Nephron progenitor cell (in vitro differentiated cells): ENCODE measurements around the gene ALK.

Experiments used
- DNase-seq: peaks from one replicate; pipeline ENCODE4 v3.0.0; 2021
- H3K27ac Mint-ChIP-seq: 2 replicates; pipeline ENCODE4 v1.8.0; 2021; ENCODE audit warnings: mild to moderate bottlenecking, moderate library complexity, mixed read lengths
- H3K27me3 Mint-ChIP-seq: 2 replicates; pipeline ENCODE4 v1.8.0; 2021; ENCODE audit warnings: mild to moderate bottlenecking, low read depth, mixed read lengths; ENCODE audit not compliant: poor library complexity
- H3K36me3 Mint-ChIP-seq: 2 replicates; pipeline ENCODE4 v1.8.0; 2021; ENCODE audit warnings: low read depth, mixed read lengths
- H3K4me1 Mint-ChIP-seq: 2 replicates; pipeline ENCODE4 v1.8.0; 2021; ENCODE audit warnings: mixed read lengths
- H3K4me3 Mint-ChIP-seq: 2 replicates; pipeline ENCODE4 v1.8.0; 2021; ENCODE audit warnings: mild to moderate bottlenecking, moderate library complexity, mixed read lengths
- H3K9me3 Mint-ChIP-seq: 2 replicates; pipeline ENCODE4 v1.8.0; 2021; ENCODE audit warnings: mild to moderate bottlenecking, moderate library complexity, mixed read lengths
- TF ChIP-seq, protein P1 (sequence below): fragments of 200-600 bp; sonication (generic); IDR thresholded peaks from 2 replicates; pipeline ENCODE4 v1.5.0; 2021; ENCODE audit warnings: antibody characterized with exemption

ALK gene

GRCh38 chr2:29459445-29460179 lies 461.8 kb downstream of the ALK start:
- no peaks in the 10 kb centered on the region for H3K36me3 Mint-ChIP-seq
- H3K27me3 Mint-ChIP-seq: peaks cover 8% of the 10 kb centered on the region
- H3K4me1 Mint-ChIP-seq: peaks cover 6% of the 10 kb centered on the region
- no peak for DNase-seq
- H3K9me3 Mint-ChIP-seq: no peaks in the 10 kb centered on the region
- no peak overlapping the region for H3K4me3 Mint-ChIP-seq
- H3K27ac Mint-ChIP-seq: no peak overlapping the region
- TF ChIP-seq, protein P1, sequence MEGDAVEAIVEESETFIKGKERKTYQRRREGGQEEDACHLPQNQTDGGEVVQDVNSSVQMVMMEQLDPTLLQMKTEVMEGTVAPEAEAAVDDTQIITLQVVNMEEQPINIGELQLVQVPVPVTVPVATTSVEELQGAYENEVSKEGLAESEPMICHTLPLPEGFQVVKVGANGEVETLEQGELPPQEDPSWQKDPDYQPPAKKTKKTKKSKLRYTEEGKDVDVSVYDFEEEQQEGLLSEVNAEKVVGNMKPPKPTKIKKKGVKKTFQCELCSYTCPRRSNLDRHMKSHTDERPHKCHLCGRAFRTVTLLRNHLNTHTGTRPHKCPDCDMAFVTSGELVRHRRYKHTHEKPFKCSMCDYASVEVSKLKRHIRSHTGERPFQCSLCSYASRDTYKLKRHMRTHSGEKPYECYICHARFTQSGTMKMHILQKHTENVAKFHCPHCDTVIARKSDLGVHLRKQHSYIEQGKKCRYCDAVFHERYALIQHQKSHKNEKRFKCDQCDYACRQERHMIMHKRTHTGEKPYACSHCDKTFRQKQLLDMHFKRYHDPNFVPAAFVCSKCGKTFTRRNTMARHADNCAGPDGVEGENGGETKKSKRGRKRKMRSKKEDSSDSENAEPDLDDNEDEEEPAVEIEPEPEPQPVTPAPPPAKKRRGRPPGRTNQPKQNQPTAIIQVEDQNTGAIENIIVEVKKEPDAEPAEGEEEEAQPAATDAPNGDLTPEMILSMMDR: no peak

DNA sequence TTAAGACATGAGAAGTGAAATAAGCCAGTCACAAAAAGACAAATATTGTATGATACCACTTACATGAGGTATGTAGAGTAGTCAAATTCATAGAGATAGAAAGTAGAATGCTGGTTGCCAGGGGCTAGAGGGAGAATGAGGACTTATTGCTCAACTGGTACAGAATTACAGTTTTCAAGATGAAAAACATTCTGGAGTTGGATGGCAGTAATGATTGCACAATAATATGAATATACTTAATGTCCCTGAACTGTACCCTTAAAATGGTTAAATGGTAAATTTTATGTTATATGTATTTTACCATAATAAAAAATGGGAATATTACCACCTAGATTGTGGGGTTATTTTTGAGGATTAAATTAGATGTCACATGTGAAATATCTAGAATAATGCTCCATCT lies 465.0 kb downstream of the ALK start:
- Mint-ChIP-seq H3K27me3 (peaks cover 7% of the 10 kb centered on the region), H3K36me3 (no peaks in the 10 kb centered on the region), H3K9me3 (no peaks in the 10 kb centered on the region), H3K27ac (no peak overlapping the region), H3K4me3 (no peak overlapping the region), H3K4me1 (peaks cover 17% of the 10 kb centered on the region)
- DNase-seq: no peak
- TF ChIP-seq, protein P1: no peak

DNA sequence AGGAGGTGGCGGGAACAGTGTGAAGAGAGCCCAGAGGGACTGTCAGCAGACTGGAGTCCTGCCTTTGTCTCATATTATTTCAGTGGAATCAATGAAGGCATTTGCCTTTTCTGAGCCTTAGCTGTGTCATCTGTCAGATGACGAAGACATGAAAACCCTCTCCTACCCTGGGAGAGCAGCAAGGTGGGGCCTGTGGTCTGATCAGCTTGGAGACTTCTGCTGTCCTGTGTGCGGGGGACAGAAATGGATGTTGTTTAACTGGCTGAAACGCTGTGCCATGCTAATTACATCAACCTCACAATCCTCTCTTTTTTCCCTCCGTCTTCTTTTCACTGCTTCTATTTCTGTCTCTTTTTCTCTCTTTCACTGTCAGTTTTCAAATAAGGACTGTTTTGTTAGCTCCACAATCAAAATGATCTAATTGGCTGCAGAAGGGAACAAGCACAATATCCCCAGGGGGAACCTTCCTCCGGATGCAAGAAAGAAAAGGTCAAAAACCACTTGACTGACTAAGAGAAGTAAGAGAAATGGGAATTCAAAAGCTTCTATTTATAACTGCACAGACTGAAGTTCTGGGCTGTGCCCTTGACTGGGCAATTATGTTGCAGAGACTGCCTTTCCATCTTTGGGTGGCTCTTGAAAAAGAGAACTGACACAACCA lies 466.1 kb downstream of the ALK start:
- TF ChIP-seq, protein P1: no peak
- no peaks in the 10 kb centered on the region for H3K36me3 Mint-ChIP-seq
- no peaks in the 10 kb centered on the region for H3K9me3 Mint-ChIP-seq
- DNase-seq: no peak
- H3K4me1 Mint-ChIP-seq: peaks cover 28% of the 10 kb centered on the region
- no peak overlapping the region for H3K4me3 Mint-ChIP-seq
- H3K27me3 Mint-ChIP-seq: peaks cover 7% of the 10 kb centered on the region
- H3K27ac Mint-ChIP-seq: no peak overlapping the region

GRCh38 chr2:29452036-29452435 lies 469.4 kb downstream of the ALK start:
- Mint-ChIP-seq H3K4me3 (no peak overlapping the region), H3K27me3 (peaks cover 7% of the 10 kb centered on the region), H3K9me3 (no peaks in the 10 kb centered on the region), H3K36me3 (no peaks in the 10 kb centered on the region), H3K4me1 (peaks cover 61% of the 10 kb centered on the region), H3K27ac (no peak overlapping the region)
- DNase-seq: no peak
- TF ChIP-seq, protein P1: no peak

DNA sequence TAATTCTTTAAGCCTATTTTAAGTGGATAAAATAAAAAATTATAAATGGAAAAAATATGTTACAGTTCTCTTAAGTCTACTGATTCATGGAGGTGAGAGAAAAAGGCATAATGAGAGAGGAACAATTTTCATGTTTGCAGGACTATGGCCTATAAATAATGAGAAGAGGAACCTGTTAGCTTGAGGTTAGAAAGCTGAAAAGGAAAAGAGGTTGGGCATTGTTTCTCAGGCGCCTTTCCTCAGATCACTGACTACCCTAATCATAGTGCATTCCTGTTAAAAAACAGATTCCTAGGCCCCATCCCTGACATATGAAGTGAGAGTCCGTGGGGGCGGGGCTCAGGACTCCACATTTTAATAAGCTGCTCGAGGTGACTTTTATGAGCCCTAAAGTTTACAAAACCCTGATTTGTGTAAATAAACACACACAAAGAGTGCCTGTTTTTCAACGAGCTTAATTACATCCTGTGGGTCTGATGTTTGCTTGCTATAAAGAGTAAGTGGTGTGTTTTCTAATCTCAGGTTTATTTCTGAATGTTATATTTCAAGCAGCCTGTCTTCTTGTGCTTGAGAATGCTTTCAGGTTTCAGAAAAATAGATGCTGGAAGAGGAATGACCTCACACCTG lies 470.7 kb downstream of the ALK start:
- H3K27ac Mint-ChIP-seq: peak overlapping the region; percentile 36
- TF ChIP-seq, protein P1: no peak
- no peaks in the 10 kb centered on the region for H3K36me3 Mint-ChIP-seq
- DNase-seq: no peak
- peaks cover 7% of the 10 kb centered on the region for H3K27me3 Mint-ChIP-seq
- no peak overlapping the region for H3K4me3 Mint-ChIP-seq
- H3K4me1 Mint-ChIP-seq: peaks cover 72% of the 10 kb centered on the region
- peaks cover 4% of the 10 kb centered on the region for H3K9me3 Mint-ChIP-seq
